Astrocyte of the spinal cord (primary cell): ENCODE measurements around the gene VAX1.
"Not testable (repeated sequence)": the region's sequence is repeated elsewhere in the genome, so short reads cannot be mapped to it uniquely, and the experiment has no call there.

Source experiments
- DNase-seq: peaks from one replicate; pipeline ENCODE4 v3.0.0; 2011; ENCODE audit warnings: low read depth, low spot score
- H3K4me3 ChIP-seq: 2 replicates; pipeline ENCODE4 v1.5.1; 2011; ENCODE audit warnings: low read depth, mild to moderate bottlenecking, low read length, moderate library complexity
- CTCF ChIP-seq: IDR thresholded peaks from 2 replicates; pipeline ENCODE4 v1.5.1; 2012; ENCODE audit warnings: low read depth, mild to moderate bottlenecking, low read length, inconsistent platforms
- in situ Hi-C: cut with HindIII; loops from 2 replicates; pipeline ENCODE4 v1.10.0; 2017; ENCODE audit warnings: low sequenced_read_pairs

The VAX1 gene

GRCh38 chr10:117094856-117095255, 43.2 kb downstream of the VAX1 start:
- in situ Hi-C loops, result no loop called here
- TF ChIP-seq CTCF, result no peak
- no peak overlapping the region for H3K4me3 ChIP-seq
- DNase-seq, result no peak

GRCh38 chr10:117092386-117092785, 45.7 kb downstream of the VAX1 start:
- H3K4me3 ChIP-seq, result no peak overlapping the region
- in situ Hi-C loops, result no loop called here
- no peak for TF ChIP-seq CTCF
- DNase-seq, result no peak

GRCh38 chr10:117090834-117091233, 47.2 kb downstream of the VAX1 start:
- no peak for DNase-seq

GRCh38 chr10:117087521-117087920, 50.5 kb downstream of the VAX1 start:
- no peak for DNase-seq
- no peak overlapping the region for H3K4me3 ChIP-seq
- in situ Hi-C loops, result no loop called here
- no peak for TF ChIP-seq CTCF

More at GRCh38 chr10:117090834-117091233, 47.2 kb downstream of the VAX1 start:
- no peak overlapping the region for H3K4me3 ChIP-seq
- in situ Hi-C loops, result no loop called here
- TF ChIP-seq CTCF, result no peak

- no peak for DNase-seq
- in situ Hi-C loops, result no loop called here
- H3K4me3 ChIP-seq, result no peak overlapping the region
- no peak for TF ChIP-seq CTCF
These were observed 51.5 kb downstream of the VAX1 start for GRCh38 chr10:117086546-117086945.

GRCh38 chr10:117084421-117085246, 53.4 kb downstream of the VAX1 start:
- in situ Hi-C loops, H3K4me3 ChIP-seq, DNase-seq: not testable (repeated sequence)
